Renal cortical epithelial cell (primary cell): Measurements from ENCODE around the gene DRAXIN. TPM values are rescaled to one million over a fixed set of nuclear protein-coding genes. Genes with fewer than 3 reads are reported as not detected.

Source experiments
- DNase-seq: peaks from one replicate; pipeline ENCODE4 v3.0.0-alpha.2; 2011; ENCODE audit warnings: low read depth
- total RNA-seq: library from RNA; depleted of rRNA; stranded (reverse); fragments of >200 nt; gene quantifications from 2 replicates; pipeline ENCODE4 v1.2.3, GENCODE V29; 2014

DRAXIN gene
- total RNA-seq, 1 donor from 2014 or later, result 0.05 TPM

DNA sequence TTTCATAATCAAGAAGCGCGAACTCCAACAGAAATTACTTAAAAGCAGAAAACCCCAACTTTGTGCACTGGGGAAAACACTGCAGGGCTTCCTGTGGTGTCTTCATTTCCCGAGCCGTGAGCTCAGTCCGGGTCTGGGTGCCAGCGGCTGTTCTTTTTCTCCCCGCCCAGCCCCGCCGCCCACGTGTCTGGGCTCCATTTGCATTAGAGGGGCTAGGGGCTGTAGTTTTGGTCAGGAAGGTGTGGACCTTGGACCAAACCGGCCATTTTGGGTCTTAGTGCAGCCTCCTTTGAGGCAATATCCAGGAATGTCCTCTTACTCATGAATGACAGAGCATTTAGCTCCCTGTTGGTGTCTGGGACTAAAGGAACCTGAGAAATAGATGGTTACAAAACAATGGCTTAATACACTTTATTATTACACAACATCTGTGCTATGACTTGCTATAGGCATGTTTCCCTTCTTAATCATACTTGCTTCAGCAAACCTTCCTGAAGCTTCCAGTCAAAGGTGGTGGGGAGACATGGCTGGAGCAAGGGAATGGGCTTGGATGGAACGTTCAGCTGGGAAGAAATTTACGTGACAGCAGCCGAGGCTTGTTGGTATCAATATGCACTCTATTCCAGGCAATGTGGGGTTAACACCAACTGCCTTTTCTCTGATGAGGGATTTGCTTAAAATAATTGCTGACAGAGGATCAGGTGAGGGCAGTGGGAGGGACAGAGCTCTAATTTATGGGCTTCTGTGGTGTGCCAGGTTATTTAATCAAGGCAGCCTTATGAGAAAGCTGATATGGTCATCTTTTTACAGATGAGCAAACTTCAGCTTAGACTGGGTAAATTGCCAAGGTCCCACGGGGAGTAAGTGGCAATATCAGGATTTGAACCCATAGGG is 45.5 kb downstream of the DRAXIN start:
- DNase-seq, result peak; percentile 98

- no peak for DNase-seq
Measured at GRCh38 chr1:11738096-11738495, 46.6 kb downstream of the DRAXIN start.

GRCh38 chr1:11738783-11739182 is 47.3 kb downstream of the DRAXIN start:
- DNase-seq, result no peak

GRCh38 chr1:11740258-11741192 is 49.0 kb downstream of the DRAXIN start:
- DNase-seq, result no peak

GRCh38 chr1:11741482-11741881 is 50.0 kb downstream of the DRAXIN start:
- no peak for DNase-seq

DNA sequence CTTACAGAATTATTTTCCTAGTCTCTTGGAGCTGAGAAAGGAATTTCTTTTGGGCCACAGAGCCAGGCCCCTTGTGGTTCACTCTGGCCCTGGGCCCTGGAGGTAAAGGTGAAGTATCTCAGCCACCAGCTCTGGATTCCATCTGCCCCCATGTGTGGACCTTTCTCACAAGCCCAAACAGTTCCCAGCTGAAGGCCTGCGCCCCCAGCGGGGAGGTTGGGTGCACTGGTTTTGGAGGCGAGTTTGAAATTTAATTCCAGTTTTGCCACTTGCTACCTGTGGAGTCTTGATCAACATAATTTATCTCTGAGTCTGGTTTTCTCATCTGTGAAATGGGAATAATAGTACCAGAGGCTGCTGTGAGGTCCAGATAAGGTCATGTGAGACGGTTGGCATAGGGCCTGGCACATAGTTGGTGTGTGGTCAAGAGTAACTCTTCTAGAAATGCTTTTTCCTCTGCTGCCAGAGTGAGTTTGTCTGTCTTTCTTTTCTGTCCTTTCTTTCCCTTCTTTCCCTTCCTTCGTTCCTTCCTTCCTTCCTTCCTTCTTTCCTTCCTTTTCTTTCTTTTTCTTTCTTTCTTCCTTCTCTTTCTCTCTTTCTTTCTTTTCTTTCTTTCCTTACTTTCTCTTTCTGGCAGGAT is 50.5 kb downstream of the DRAXIN start:
- peak; percentile 42 for DNase-seq

DNA sequence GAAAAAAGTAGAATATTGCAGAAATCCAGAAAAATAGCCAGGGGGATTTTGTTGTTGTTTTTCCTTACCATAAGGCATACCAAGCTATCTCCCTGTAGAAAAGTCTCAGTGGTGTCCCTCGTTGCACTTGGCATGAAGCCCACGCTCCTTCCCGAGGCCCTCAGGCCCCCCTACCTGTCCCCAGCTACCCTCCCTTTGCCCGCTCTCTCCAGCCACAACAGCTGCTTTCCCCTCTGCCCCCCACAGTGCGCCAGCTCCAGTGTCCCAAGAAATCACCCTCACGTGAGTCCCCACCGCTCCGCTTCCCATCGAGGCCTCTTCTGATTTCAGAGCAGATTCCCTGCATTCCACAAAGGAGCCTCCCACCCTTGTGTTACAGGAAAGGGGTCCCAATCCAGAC is 52.8 kb downstream of the DRAXIN start:
- no peak for DNase-seq

- DNase-seq, result no peak
Measured at GRCh38 chr1:11746092-11746491, 54.6 kb downstream of the DRAXIN start.

DNA sequence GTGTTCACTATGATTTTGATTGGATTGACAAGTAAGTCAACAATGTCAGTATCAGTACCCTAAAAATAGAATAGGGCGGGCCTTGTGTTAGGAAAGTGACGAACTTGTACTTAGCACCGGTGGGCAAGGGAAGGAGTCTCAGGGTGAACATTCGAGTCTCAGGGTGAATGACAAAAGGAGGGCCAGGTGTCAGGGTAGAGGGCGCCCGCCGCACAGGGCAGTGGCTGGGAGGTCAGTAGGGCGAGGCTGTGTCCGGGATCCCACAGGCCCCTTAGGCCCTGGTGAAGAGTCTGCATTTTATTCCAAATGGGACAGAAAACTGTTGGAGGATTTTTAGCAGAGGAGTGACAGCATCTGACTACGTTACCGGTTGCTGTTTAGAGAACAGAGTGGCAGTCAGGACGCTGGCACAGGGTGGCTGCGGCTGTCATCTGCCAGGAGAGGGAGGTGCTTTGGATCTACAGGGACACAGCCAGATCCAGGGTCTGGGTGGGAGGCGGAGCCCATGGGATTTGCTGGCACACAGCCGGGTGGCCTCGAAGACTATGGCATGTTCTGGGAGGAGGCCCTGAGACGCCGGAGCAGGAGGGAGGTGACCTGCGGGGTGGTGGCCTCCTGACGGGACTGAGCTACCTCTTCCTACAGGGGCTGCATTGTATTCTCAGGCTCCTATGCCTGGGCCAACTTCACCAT is 55.4 kb downstream of the DRAXIN start:
- DNase-seq, result no peak

- no peak for DNase-seq
Measured at GRCh38 chr1:11748294-11749202, 57.0 kb downstream of the DRAXIN start.

DNA sequence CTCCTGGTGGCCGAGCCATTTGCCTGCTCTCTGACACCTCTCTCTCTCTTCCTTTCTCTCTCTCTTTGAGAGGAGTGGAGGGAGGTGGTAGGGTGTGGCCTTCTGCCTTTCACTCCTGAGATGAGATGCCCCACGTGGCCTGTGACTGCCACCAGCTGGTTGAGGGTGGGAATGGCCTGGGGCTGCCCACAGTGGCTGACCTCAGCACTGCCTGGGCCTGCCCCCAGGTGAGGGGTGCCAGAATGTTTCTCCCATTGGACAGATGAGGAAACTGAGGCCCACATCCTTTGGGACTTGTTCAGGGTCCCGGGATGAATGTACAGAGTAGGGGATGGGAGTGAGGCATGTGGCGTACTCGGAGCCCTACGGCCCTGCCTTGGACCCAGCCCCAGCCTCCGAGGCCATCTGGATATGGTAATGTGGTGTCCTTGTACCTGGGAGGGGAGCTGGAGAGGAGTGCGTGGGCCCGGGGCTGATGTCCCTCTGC is 57.7 kb downstream of the DRAXIN start:
- no peak for DNase-seq

DNA sequence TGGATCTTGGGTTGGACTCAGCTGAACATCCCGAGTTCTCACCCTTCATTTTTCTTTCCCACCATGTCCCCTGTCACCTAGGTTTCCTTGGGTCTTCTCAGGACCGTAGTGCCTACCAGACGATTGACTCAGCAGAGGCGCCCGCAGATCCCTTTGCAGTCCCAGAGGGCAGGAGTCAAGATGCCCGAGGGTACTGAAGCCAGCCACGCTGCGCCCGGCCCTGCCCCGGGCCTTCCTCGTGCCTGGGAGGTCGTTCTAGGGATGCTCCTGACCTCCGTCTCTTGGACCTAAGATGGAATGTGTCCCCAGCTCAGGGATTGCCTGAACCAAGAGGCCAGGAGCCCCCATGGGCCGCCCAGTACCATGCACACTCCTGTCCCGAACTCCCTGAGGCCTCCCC is 58.5 kb downstream of the DRAXIN start:
- DNase-seq, result no peak

GRCh38 chr1:11751087-11751486 is 59.6 kb downstream of the DRAXIN start:
- no peak for DNase-seq

DNA sequence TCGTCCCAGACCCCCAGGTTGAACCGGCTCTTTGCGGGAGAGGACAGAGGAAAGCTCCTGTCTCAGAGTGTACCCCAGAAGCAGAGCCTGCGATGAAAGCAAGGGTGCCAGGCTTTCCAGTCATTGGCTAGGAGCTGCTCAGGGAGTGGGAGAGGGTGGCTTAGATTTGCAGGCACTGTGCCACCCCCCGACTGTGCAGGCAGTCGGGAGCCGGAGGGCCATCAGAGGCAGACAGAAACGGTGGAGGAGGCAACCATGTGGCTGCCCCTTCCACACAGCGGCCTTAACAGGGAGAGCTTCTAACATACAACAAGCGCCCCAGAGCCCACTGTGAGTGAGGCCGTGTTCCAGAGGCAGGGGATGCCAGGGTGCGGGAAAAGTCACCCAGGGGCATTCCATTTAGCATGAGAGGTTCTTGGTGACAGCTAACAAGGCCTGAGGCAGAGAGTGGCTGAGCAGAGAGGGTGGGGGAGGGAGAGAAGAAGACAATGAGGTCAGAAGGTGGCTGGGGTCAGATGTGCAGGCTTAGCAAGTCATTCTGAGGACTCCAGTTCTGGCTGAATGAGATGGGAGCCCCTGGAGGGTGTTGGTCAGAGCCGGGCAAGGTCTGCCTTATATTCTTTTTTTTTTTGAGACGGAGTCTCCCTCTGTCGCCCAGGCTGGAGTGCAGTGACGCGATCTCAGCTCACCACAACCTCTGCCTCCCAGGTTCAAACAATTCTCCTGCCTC is 61.0 kb downstream of the DRAXIN start:
- no peak for DNase-seq

DNA sequence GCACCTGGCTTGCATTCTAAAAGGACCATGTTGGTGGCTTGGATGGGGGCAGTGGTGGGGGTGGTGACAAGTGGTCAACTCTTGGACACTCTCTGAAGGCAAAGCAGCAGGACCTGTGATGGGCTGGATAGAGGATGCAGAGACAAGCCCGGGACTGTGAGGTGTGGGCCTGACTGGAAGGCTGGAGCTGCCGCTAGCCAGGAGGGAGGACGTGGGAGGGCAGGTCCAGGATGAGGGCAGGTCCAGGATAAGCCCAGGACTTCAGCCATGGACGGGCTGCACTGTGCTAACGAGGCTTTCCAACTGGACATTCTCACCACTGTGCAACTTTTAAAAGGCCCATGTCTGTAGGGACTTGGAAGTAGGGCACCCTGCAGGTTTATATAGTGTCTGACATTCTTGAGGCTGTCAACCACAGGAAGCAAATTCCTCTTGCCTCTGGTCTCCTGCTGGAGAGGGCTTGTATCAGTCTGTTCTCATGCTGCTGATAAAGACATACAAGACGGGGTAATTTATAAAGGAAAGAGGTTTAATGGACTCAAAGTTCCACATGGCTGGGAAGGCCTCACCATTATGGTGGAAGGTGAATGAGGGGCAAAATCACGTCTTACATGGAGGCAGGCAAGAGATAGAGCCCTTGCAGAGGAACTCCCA is 62.2 kb downstream of the DRAXIN start:
- peak; percentile 28 for DNase-seq

GRCh38 chr1:11757047-11757446 is 65.5 kb downstream of the DRAXIN start:
- no peak for DNase-seq

- DNase-seq, result no peak
Measured at GRCh38 chr1:11759791-11760190, 68.3 kb downstream of the DRAXIN start.

DNA sequence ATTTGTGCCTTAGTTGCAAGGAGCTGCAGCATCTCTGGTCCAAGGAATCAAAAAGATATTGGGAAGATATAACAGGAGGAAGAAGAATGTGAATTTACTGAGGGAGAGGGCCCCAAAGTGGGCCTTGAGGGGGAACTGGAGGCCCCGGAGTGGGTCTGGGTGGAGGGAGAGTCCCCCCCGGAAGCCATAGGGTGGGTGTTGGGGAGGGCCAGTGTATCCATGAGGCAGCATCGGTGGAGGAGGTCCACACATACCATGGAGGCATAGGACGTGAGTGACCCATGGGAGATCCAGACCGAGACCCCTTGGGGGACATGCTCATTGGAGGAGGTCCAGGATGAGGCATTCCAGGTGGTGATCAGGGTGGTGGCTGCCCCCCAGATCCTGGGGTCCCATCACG is 69.8 kb downstream of the DRAXIN start:
- DNase-seq, result no peak

DNA sequence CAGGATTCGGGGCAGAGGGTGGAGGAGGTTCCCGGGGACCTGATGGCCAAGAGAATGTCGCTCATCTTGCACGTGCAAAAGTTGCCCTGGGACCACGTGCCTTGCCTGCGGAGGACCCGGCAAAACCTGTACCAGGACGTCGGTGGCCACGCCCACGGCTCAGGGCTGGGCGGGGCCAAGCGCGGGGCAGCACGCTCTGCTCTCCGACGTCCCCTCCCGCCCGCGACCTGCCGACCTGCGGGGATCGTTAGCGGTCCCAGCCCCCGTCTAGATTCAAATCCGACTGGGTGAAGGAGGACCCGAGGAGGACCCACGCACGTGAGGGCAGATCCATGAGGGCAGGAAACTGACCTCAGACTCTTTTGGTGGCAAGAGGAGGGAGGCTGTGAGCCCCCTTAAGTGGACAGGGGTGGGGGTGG is 70.5 kb downstream of the DRAXIN start, which contains the start of gene C1orf167:
C1orf167 (plus strand) TSS at position 206 of the 419 bp plus-strand sequence. CDS start 2,208 bp downstream, outside the sequence.
- DNase-seq, result no peak
